ENCODE data around the gene RAB11FIP4. TPM values are rescaled to one million over a fixed set of nuclear protein-coding genes. Genes with fewer than 3 reads are reported as not detected.

Gene RAB11FIP4
- total and polyA plus RNA-seq, 2 of the 13 experiments (the other 11 are each of a cell fraction or from before 2014, with no cell fraction given) = 28.0 to 89.3 TPM

DNA sequence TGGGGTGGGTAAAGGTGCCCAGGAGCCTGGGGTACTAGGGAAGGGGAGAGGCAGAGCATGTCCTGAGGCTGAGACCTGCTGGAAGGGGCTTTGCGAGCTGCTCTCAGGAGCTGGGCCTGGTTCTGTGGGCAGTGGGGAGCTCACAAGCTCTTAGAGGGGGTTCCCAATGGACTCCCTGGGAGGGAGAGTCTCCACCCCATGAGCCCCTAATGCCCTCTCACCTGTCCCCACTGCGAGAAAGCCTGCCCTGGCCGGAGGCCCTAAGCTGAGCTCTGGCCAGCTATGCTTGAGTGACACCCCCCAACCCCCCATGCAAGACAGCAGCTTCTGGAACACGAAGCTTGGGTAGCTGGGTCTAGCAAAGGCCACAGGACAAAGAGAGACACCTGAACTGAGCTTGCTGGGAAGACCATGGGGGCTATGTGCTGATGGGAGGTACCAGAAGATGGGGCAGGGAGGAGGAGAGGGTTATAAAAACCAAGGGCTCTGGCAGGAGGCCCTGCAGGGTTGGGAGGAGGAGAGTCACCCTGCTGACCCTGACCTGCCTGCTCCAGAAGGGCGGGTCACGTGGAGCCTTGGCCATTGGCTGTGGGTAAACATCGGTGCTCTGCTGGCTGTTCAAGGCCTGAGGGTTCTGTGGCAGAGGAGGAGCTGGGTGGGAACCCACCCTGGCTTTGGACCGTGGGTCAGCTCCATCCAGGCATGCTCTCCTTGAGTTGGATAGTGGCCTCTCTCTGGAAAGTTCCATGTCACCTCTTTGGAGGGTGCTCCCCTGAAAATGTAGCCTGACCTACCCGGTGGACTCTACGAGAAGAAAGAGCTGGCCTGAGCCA, 106.7 kb downstream of the RAB11FIP4 start (continued):
- TF ChIP-seq PITX1 (CRISPR knock-in tag; IDR thresholded peaks at IDR 0.05) (peak; percentile 87), ZFP1 (CRISPR knock-in tag; IDR thresholded peaks at IDR 0.05) (no peak), ZNF124 (CRISPR knock-in tag; IDR thresholded peaks at IDR 0.05) (peak; percentile 61; the same call in 1 of the 2 replicates), ZNF225 (CRISPR knock-in tag; IDR thresholded peaks at IDR 0.05) (no peak), ZNF883 (CRISPR knock-in tag; IDR thresholded peaks at IDR 0.05; ENCODE audit: not compliant biosample characterization) (peak; percentile 26), TFE3 (CRISPR knock-in tag; IDR thresholded peaks at IDR 0.05) (peak; percentile 93), ZNF317 (CRISPR knock-in tag; IDR thresholded peaks at IDR 0.05) (peak; percentile 56; the same call in 1 of the 2 replicates), NFKB2 (CRISPR knock-in tag; IDR thresholded peaks at IDR 0.05; ENCODE audit: borderline replicate concordance) (peak; percentile 68; the same call in 1 of the 2 replicates), SUZ12 (IDR thresholded peaks at IDR 0.05; ENCODE audit: low read depth, low read length) (no peak), USF2 (IDR thresholded peaks at IDR 0.05; ENCODE audit: low read depth, low read length) (peak; percentile 91), USF2 (CRISPR knock-in tag; IDR thresholded peaks at IDR 0.05; ENCODE audit: borderline replicate concordance) (peak; percentile 97; the same call in 1 of the 2 replicates), HNRNPL (IDR thresholded peaks at IDR 0.05; ENCODE audit: low read depth, low read length) (no peak), MBD4 (IDR thresholded peaks at IDR 0.05; ENCODE audit: borderline replicate concordance, low read length) (no peak), RBAK (CRISPR knock-in tag; IDR thresholded peaks at IDR 0.05) (0 out of 2 replicates have a peak, but pooled peaks have one; percentile 13), TCF7 (IDR thresholded peaks at IDR 0.05; ENCODE audit: low read depth) (no peak), CTCF (CRISPR knock-in tag; IDR thresholded peaks at IDR 0.05) (peak; percentile 14; the same call in 1 of the 2 replicates), ZNF644 (CRISPR knock-in tag; IDR thresholded peaks at IDR 0.05; ENCODE audit: low read depth) (peak; percentile 76; the same call in 1 of the 2 replicates), ZNF160 (CRISPR knock-in tag; IDR thresholded peaks at IDR 0.05) (no peak), ZSCAN25 (CRISPR knock-in tag; IDR thresholded peaks at IDR 0.05) (peak; percentile 100), GZF1 (CRISPR knock-in tag; IDR thresholded peaks at IDR 0.05) (0 out of 2 replicates have a peak, but pooled peaks have one; percentile 55), REL (CRISPR knock-in tag; conservative IDR thresholded peaks at IDR 0.05) (no peak), SRY (CRISPR knock-in tag; IDR thresholded peaks at IDR 0.05) (no peak)
- TF ChIP-seq, protein P1, sequence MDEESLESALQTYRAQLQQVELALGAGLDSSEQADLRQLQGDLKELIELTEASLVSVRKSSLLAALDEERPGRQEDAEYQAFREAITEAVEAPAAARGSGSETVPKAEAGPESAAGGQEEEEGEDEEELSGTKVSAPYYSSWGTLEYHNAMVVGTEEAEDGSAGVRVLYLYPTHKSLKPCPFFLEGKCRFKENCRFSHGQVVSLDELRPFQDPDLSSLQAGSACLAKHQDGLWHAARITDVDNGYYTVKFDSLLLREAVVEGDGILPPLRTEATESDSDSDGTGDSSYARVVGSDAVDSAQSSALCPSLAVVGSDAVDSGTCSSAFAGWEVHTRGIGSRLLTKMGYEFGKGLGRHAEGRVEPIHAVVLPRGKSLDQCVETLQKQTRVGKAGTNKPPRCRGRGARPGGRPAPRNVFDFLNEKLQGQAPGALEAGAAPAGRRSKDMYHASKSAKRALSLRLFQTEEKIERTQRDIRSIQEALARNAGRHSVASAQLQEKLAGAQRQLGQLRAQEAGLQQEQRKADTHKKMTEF (CRISPR knock-in tag; IDR thresholded peaks at IDR 0.05) = no peak; the same call in 1 of the 2 replicates

Data from HepG2 (cell line).